Activated CD4-positive, CD25-positive, alpha-beta regulatory T cell treated with anti-CD3 and anti-CD28 coated beads, Interleukin-2, amount 50 U/mL, for 16 hours (primary cell): ENCODE results near the gene CAVIN1.
"Not testable (repeated sequence)": the region's sequence is repeated elsewhere in the genome, so short reads cannot be mapped to it uniquely, and the experiment has no call there.

Experiments used
- DNase-seq: peaks from one replicate; pipeline ENCODE4 v3.0.0-alpha.2; 2020; ENCODE audit warnings: low read depth, low spot score

CAVIN1 gene

DNA sequence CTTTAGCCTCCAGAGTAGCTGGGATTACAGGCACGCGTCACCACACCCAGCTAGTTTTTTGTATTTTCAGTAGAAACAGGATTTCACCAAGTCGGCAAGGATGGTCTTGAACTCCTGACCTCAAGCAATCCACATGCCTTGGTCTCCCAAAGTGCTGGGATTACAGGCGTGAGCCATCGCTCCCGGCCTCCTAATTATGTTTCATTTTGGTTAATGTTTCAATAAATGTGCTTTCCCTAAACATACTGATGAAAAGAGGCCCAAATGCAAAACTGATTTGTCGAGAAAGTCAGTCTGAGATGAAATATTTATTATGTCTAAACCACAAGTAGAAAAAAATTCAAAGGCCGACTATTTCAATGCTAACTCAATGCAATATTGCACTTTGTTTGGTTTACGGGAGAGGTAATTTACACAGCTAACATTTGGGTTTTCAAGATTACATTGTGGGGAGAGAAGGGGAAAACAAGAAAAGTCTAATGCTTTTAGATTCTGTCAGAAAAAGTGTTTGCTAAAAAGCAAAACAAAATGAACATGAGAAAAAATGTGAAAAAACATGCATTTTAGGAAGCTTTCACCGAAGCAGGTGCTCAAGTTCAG is 44.6 kb downstream of the CAVIN1 start:
- no peak for DNase-seq

- no peak for DNase-seq
Observed at GRCh38 chr17:42373896-42374295, 49.2 kb downstream of the CAVIN1 start.

GRCh38 chr17:42372142-42372541 is 50.9 kb downstream of the CAVIN1 start:
- DNase-seq, result no peak

DNA sequence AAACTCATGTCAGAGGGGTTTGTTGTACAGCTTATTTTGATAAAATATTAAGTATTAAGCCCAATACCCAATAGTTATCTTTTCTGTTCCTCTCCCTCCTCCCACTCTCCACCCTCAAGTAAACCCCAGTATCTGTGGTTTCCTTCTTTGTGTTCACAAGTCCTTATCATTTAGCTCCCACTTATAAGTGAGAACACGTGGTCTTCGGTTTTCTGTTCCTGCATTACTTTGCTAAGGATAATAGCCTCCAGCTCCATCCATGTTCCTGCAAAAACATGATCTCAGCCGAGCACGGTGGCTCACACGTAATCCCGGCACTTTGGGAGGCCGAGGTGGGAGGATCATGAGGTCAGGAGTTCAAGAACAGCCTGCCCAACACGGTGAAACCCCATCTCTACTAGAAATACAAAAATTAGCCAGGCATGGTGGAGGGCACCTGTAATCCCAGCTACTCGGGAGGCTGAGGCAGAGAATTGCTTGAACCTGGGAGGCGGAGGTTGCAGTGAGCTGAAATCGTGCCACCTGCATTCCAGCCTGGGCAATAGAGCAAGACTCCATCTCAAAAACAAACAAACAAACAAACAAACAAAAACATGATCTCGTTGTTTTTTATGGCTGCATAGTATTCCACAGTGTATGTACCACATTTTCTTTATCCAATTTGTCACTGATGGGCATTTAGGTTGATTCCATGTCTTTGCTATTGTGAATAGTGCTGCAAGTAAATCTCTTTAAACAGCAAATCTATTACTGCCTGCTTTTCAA is 54.1 kb downstream of the CAVIN1 start:
- DNase-seq, result not testable (repeated sequence)

GRCh38 chr17:42368310-42368709 is 54.7 kb downstream of the CAVIN1 start:
- not testable (repeated sequence) for DNase-seq

DNA sequence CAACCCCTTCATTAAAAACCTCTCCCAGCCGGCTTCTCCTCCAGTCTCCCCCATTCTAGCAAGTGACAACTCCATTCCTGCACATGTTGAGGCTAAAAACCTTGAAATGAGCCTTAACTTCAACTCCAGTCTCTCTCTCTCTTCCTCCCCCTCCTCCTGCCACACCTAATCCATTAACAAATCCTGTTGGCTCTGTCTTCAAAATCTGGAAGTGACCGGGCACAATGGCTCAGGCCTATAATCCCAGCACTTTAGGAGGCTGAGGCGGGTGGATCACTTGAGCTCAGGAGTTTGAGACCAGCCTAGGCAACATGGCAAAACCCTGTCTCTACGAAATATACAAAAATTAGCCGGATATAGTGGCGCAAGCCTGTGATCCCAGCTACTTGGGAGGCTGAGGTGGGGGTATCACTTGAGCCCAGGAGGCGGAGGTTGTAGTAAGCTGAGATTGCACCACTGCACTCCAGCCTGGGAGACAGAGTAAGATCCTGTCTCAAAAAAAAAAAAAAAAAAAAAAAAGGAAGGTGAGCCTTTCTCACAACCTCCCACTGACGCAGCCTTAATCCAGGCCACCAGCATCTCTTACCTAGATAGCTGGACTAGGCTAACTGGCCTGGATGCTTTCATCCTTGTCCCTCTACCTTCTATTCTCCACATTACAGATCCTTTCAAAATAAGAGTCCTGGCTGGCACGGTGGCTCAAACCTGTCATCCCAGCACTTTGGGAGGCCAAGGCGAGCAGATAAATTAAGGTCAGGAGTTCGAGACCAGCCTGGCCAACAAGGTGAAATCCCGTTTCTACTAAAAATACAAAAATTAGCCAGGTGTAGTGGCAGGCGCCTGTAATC is 56.7 kb downstream of the CAVIN1 start:
- not testable (repeated sequence) for DNase-seq

- no peak for DNase-seq
Observed at GRCh38 chr17:42365136-42365535, 57.9 kb downstream of the CAVIN1 start.

DNA sequence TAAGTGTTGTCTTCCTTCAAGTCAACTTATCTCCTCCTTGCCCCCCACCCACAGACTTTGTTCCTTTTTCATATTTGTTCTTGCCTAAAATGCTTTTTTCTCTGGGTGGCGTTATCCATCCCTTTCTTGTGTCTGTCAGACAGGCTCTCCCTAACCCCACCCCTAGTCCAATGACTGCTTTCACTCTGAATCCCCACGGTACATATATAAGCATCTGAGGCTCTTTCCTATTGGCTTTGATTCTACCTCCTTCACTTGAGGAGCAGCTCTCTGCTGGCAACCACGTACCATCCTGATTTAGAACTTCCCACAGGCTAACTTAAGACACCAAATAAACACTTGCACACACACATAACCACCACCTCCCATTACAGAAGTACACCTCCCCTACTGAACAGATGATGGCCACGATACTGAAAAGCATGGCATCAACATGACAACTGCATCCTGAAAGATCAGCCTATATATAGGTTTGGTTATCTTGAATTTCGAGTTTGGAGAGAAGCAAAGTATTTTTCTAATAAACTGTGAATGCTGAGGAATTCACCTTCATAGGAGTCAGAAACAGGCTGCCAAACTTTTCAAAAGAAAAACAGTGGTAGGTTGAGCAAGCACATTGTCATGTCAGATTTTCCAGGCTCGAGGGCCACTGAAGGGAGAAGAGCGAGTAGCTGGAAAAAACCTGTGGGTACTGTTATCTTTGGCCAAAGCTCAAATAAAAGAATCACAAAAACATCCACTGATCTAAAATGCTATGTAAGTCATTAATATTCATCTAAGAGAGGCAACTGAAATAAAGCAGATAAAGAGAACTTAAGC is 59.1 kb downstream of the CAVIN1 start:
- DNase-seq, result no peak

DNA sequence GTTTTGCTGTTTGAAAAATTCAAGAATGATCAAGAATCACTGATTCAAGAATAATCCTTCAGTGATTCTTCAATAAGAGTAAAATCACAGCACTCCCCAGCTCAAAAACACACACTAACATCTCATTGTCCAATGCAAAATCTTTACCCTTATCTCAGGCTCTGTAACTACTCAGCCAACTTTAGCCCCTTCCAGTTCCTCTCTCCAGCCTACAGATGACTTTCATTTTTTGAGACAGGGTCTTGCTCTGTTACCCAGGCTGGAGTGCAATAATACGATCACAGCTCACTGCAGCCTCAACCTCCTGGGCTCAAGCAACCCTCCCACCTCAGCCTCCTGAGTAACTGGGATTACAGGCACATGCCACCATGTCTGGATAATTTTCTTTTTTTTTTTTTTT is 59.8 kb downstream of the CAVIN1 start:
- DNase-seq, result no peak

GRCh38 chr17:42362245-42362961 is 60.7 kb downstream of the CAVIN1 start:
- no peak for DNase-seq

DNA sequence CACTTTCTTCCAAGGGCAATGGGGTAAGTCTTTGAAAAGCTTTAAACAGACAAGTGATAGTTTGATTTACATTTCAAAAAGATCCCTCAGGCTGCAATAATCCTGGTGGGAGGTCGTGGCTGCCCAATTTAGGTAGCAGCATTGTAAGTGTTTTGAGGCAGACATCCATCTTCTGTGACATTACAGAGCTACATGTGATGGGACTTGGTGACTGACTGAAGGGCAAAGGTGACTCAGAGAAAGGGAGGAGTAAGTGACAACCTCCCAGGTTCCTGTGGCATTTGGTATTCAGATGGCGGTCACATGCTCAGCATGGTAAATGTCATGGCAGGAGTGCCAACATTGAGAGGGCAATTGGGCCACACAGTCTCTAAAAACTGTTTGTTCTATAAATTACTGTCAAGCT is 61.3 kb downstream of the CAVIN1 start:
- no peak for DNase-seq

- DNase-seq, result not testable (repeated sequence)
Observed at GRCh38 chr17:42360388-42360787, 62.7 kb downstream of the CAVIN1 start.

DNA sequence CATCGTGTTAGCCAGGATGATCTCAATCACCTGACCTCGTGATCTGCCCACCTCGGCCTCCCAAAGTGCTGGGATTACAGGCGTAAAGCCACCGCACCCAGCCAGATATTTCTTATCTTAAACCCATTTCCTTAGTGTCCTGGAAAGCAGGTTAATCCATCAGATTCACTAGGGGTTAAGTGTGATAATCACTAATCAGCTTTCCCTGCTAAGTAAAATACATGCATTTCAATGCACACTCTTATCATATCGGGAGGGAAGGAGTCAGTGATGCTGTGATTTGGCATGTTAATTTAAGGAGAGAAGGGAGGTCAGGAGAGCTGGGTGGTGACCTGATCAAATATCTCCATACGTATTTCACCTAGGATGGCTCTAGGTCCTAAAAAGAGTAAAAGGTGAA is 63.9 kb downstream of the CAVIN1 start:
- DNase-seq, result no peak

- no peak for DNase-seq
Observed at GRCh38 chr17:42358434-42358833, 64.6 kb downstream of the CAVIN1 start.

DNA sequence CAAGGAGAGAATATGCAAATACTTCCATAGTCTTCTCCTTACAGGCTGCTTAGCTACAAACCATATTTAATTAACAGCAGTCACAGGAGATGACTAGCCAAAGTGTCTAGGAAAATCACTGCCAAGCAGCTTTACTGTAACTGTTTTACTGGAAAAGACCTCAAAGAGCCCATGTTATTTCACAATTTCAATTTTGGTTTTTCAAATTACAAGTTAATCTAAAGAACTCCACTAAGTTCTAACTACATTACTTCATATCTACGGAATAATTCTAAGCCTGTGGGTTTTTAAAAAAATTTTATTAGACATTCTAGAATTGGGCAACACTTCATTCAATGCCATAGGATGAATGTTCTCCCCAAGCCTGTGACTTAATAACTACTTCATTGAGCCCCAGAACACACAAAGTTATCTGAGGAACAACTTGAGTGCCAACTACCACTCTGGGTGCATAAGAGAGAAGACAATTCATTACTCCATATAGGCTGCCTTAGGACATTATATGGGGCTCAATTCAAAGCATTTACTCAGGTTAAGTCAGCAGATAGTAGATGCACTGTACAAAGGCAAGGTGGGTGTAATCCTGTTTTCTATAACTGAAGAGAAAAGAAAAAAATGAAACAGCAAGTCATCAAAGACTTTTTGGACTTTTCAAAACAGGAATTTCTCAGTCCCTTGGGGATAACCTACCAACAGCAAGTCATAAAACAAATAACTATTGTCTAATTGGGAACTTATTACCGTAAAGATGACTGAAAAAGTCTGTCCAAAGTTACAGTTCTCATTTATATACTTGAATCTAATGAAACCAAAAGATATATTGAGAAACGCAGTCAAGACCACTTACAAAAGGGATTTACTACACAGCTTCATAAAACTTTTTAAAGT is 67.9 kb downstream of the CAVIN1 start:
- no peak for DNase-seq
